ENCODE data around the gene OR14I1.

Gene OR14I1

DNA sequence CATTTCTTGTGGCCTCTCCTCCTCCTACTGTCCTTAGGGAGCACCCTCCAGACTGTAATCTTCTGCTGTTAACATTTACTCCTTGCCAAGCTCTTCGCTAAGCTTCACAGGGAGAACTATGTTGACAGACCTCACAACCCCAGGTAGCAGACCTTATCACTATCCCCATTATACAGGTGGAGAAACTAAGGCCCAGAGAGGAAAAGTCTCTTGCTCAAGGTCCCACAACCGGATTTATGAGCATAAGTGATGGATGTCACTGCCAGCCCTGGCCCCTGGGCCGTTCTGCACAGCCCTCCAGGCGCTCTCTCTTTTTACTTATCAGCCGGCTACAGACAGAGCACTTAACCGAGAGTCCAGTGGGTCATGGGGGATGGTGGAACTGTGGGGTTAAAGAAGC lies 34.9 kb upstream of the OR14I1 start:
- no peak overlapping the region for H3K4me3 ChIP-seq (replicated peaks in 1 of 2; ENCODE audit: low read depth in 2 of 2, low read length in 2 of 2)
- DNase-seq (ENCODE audit: low read depth in 2 of 2), result no peak
- TF ChIP-seq, protein P1, sequence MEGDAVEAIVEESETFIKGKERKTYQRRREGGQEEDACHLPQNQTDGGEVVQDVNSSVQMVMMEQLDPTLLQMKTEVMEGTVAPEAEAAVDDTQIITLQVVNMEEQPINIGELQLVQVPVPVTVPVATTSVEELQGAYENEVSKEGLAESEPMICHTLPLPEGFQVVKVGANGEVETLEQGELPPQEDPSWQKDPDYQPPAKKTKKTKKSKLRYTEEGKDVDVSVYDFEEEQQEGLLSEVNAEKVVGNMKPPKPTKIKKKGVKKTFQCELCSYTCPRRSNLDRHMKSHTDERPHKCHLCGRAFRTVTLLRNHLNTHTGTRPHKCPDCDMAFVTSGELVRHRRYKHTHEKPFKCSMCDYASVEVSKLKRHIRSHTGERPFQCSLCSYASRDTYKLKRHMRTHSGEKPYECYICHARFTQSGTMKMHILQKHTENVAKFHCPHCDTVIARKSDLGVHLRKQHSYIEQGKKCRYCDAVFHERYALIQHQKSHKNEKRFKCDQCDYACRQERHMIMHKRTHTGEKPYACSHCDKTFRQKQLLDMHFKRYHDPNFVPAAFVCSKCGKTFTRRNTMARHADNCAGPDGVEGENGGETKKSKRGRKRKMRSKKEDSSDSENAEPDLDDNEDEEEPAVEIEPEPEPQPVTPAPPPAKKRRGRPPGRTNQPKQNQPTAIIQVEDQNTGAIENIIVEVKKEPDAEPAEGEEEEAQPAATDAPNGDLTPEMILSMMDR (IDR thresholded peaks at IDR 0.05; ENCODE audit: low read depth, low read length), result no peak

- TF ChIP-seq, protein P1 (IDR thresholded peaks at IDR 0.05; ENCODE audit: low read depth, low read length), result no peak
- no peak for DNase-seq (ENCODE audit: low read depth in 2 of 2)
- no peak overlapping the region for H3K4me3 ChIP-seq (replicated peaks in 1 of 2; ENCODE audit: low read depth in 2 of 2, low read length in 2 of 2)
Observed at GRCh38 chr1:248736977-248737376, 34.4 kb upstream of the OR14I1 start.

DNA sequence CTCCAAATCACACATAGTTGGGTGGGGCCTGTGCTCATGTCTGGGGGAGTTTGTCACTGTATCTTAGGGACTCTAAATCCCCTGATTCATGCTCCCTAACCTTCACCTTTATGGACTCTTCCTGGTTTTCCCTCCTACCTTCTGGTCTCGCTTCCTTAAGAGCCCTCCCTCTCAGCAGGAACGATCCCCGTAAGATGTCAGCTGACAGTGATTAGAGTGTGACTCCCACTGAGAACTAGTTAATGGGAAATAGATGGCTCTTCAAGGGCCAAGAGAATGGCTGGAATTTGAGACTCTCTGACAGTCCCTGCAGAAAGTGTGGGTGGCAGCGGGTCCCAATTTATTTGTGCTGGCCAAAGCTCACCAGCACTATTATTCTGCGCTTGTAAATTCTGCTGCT lies 31.0 kb upstream of the OR14I1 start:
- no peak for DNase-seq (ENCODE audit: low read depth in 2 of 2)
- no peak overlapping the region for H3K4me3 ChIP-seq (replicated peaks in 1 of 2; ENCODE audit: low read depth in 2 of 2, low read length in 2 of 2)
- TF ChIP-seq, protein P1 (IDR thresholded peaks at IDR 0.05; ENCODE audit: low read depth, low read length), result no peak

GRCh38 chr1:248730507-248731335 lies 28.2 kb upstream of the OR14I1 start:
- H3K4me3 ChIP-seq (replicated peaks in 1 of 2; ENCODE audit: low read depth in 2 of 2, low read length in 2 of 2), result no peak overlapping the region
- TF ChIP-seq, protein P1 (IDR thresholded peaks at IDR 0.05; ENCODE audit: low read depth, low read length), result no peak
- DNase-seq (ENCODE audit: low read depth in 2 of 2), result no peak

GRCh38 chr1:248714248-248714647 lies 11.7 kb upstream of the OR14I1 start:
- DNase-seq (ENCODE audit: low read depth in 2 of 2), result peak in 1 of 2 donors; percentile 23
- TF ChIP-seq, protein P1 (IDR thresholded peaks at IDR 0.05; ENCODE audit: low read depth, low read length), result no peak
- no peak overlapping the region for H3K4me3 ChIP-seq (replicated peaks in 1 of 2; ENCODE audit: low read depth in 2 of 2, low read length in 2 of 2)

DNA sequence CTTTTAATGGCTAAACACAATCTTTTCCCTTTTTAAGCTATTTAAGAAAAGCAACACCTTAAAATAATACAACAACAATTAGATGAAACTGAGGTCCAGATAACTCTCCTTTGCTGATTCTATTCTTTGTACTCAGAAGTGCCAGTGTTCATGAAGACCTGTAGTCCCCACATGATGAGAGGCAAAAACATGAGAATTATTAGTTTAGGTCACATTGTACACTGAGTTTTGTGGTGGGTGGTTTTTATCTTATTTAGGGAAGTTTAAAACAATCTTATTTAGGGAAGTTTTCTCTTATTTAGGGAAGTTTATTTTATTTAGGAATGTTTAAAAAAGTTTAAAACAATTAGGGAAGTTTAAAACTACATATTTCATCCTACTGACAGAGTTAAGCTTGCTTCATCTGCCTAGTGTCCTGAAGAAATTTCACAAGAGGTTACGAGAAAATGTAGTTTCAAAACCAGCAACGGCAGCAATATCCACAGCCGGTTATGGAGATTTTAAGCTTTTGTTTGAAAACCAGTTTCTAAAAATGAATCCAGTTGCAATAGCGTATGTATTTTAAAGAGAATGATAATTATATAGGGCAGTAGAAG lies 7.8 kb upstream of the OR14I1 start:
- no peak overlapping the region for H3K4me3 ChIP-seq (replicated peaks in 1 of 2; ENCODE audit: low read depth in 2 of 2, low read length in 2 of 2)
- no peak for DNase-seq (ENCODE audit: low read depth in 2 of 2)
- TF ChIP-seq, protein P1 (IDR thresholded peaks at IDR 0.05; ENCODE audit: low read depth, low read length), result no peak

Measured in cardiac fibroblast (primary cell).